ENCODE data around the gene SORCS3.

- TF ChIP-seq, protein P1, sequence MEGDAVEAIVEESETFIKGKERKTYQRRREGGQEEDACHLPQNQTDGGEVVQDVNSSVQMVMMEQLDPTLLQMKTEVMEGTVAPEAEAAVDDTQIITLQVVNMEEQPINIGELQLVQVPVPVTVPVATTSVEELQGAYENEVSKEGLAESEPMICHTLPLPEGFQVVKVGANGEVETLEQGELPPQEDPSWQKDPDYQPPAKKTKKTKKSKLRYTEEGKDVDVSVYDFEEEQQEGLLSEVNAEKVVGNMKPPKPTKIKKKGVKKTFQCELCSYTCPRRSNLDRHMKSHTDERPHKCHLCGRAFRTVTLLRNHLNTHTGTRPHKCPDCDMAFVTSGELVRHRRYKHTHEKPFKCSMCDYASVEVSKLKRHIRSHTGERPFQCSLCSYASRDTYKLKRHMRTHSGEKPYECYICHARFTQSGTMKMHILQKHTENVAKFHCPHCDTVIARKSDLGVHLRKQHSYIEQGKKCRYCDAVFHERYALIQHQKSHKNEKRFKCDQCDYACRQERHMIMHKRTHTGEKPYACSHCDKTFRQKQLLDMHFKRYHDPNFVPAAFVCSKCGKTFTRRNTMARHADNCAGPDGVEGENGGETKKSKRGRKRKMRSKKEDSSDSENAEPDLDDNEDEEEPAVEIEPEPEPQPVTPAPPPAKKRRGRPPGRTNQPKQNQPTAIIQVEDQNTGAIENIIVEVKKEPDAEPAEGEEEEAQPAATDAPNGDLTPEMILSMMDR (IDR thresholded peaks at IDR 0.05), result no peak
- no peak for TF ChIP-seq EZH2phosphoT487 (IDR thresholded peaks at IDR 0.05)
- TF ChIP-seq EZH2 (IDR thresholded peaks at IDR 0.05), result no peak
Measured at GRCh38 chr10:104831272-104831671, 190.2 kb downstream of the SORCS3 start.

Data from neural progenitor cell (in vitro differentiated cells).